HCT116 (cell line): ENCODE measurements around the gene CXCR6. TPM values are rescaled to one million over a fixed set of nuclear protein-coding genes. Genes with fewer than 3 reads are reported as not detected.

Experiments used
- ATAC-seq: fragments of 200-7000 bp; cut with Tn5 transposase; 2 replicates; pipeline ENCODE4 v1.9.1; 2020; ENCODE audit warnings: mild to moderate bottlenecking, moderate library complexity
- BruUV-seq: library from RNA; stranded (reverse); fragments of 400-500 nt; replicated peaks from 2 replicates; lab custom pipeline; 2021; lab: Mats Ljungman, UMichigan
- CTCF ChIA-PET: fragments of 300-600 bp; sonication (Branson Sonifier 250); formaldehyde crosslinking; loops from one replicate; lab custom pipeline; 2021; ENCODE audit warnings: antibody characterized with exemption; lab: Charles Lee
- POLR2A ChIA-PET: fragments of 300-600, 350-600 bp; sonication (Branson Sonifier 250); formaldehyde crosslinking; loops from one replicate; lab custom pipeline; 2021; ENCODE audit warnings: antibody characterized with exemption; lab: Charles Lee
- RAD21 ChIA-PET, 2 experiments: fragments of 300-600 bp; sonication (Branson Sonifier 250); formaldehyde crosslinking; loops; one replicate each; lab custom pipeline; 2023; ENCODE audit warnings: low total read pairs in 2 of 2; ENCODE audit not compliant: uncharacterized antibody in 2 of 2, unreplicated experiment in 2 of 2, low non-redundant PET in 1 of 2; lab: Charles Lee
- DNase-seq: peaks from one replicate; pipeline ENCODE4 v3.0.0-alpha.2; 2010; ENCODE audit warnings: low read depth, low spot score
- H2AFZ ChIP-seq: fragments of 200-600 bp; shearing (Covaris generic), sonication (generic); 2 replicates; pipeline ENCODE4 v1.6.1; 2017; ENCODE audit warnings: low read depth, mixed run types, mixed read lengths, antibody characterized with exemption, low read length; ENCODE audit not compliant: poor library complexity, severe bottlenecking
- H3K27ac ChIP-seq: 2 replicates; pipeline ENCODE4 v1.5.1; 2012; ENCODE audit warnings: low read depth, low read length
- H3K27me3 ChIP-seq: fragments of 200-600 bp; sonication (generic); 2 replicates; pipeline ENCODE4 v1.6.1; 2016; ENCODE audit warnings: mixed run types, low read length, mixed read lengths; ENCODE audit not compliant: insufficient read depth
- H3K36me3 ChIP-seq, 2 experiments: fragments of 200-500 bp in 1 of 2; fragments of 200-600 bp in 1 of 2; sonication (Bioruptor generic) in 1 of 2; sonication (generic) in 1 of 2; 2 replicates each; pipeline versions ENCODE4 v1.5.1 to v1.6.1; 2014 to 2016; ENCODE audit warnings: low read length in 2 of 2, inconsistent platforms in 1 of 2, mixed read lengths in 1 of 2, mixed run types in 1 of 2; ENCODE audit not compliant: insufficient read depth in 2 of 2, control insufficient read depth in 1 of 2
- H3K4me1 ChIP-seq, 2 experiments: fragments of 200-600 bp in 1 of 2; sonication (generic) in 1 of 2; 2 replicates each; pipeline versions ENCODE4 v1.5.1 to v1.6.1; 2012 to 2017; ENCODE audit warnings: low read length in 2 of 2, inconsistent platforms in 1 of 2, mild to moderate bottlenecking in 1 of 2, mixed read lengths in 1 of 2, mixed run types in 1 of 2, moderate library complexity in 1 of 2; ENCODE audit not compliant: insufficient read depth in 2 of 2, control insufficient read depth in 1 of 2
- H3K4me2 ChIP-seq: fragments of 200-600 bp; sonication (generic); 2 replicates; pipeline ENCODE4 v1.6.1; 2017; ENCODE audit warnings: mixed run types, low read length, mixed read lengths
- H3K4me3 ChIP-seq, 2 experiments: fragments of 200-600 bp in 1 of 2; sonication (generic) in 1 of 2; replicated peaks in 1 of 2; 2 replicates each; pipeline ENCODE4 v1.5.1; 2011 to 2016; ENCODE audit warnings: low read length in 2 of 2, control low read depth in 1 of 2, low read depth in 1 of 2, mild to moderate bottlenecking in 1 of 2, mixed read lengths in 1 of 2, mixed run types in 1 of 2
- H3K79me2 ChIP-seq: fragments of 200-600 bp; sonication (generic); 2 replicates; pipeline ENCODE4 v1.6.1; 2017; ENCODE audit warnings: mild to moderate bottlenecking, mixed run types, low read length, moderate library complexity, mixed read lengths; ENCODE audit not compliant: insufficient read depth
- H3K9ac ChIP-seq: fragments of 200-600 bp; sonication (generic); 2 replicates; pipeline ENCODE4 v1.6.1; 2016; ENCODE audit warnings: low read length, mixed read lengths
- H3K9me2 ChIP-seq: fragments of 200-600 bp; sonication (generic), shearing (Covaris generic); 2 replicates; pipeline ENCODE4 v1.6.1; 2017; ENCODE audit warnings: mixed run types, mild to moderate bottlenecking, moderate library complexity; ENCODE audit not compliant: insufficient read depth
- H3K9me3 ChIP-seq, 2 experiments: fragments of 200-500 bp in 1 of 2; fragments of 200-600 bp in 1 of 2; sonication (Bioruptor generic) in 1 of 2; sonication (generic) in 1 of 2; 2 replicates each; pipeline ENCODE4 v1.6.1; 2014 to 2017; ENCODE audit warnings: low read length in 2 of 2, mixed read lengths in 2 of 2, inconsistent platforms in 1 of 2, low read depth in 1 of 2, mild to moderate bottlenecking in 1 of 2, mixed run types in 1 of 2, moderate library complexity in 1 of 2; ENCODE audit not compliant: control insufficient read depth in 1 of 2, insufficient read depth in 1 of 2
- H4K20me1 ChIP-seq: fragments of 200-600 bp; sonication (generic), shearing (Covaris generic); 2 replicates; pipeline ENCODE4 v1.6.1; 2017; ENCODE audit warnings: mixed run types, mild to moderate bottlenecking, moderate library complexity; ENCODE audit not compliant: insufficient read depth
- ATF3 ChIP-seq: IDR thresholded peaks from 2 replicates; pipeline ENCODE4 v1.6.1; 2012
- CBX3 ChIP-seq: IDR thresholded peaks from 2 replicates; pipeline ENCODE4 v1.6.1; 2012; ENCODE audit warnings: low read depth
- CEBPB ChIP-seq: IDR thresholded peaks from 2 replicates; pipeline ENCODE4 v1.6.1; 2012; ENCODE audit warnings: low read depth
- CTCF ChIP-seq, 3 experiments: fragments of 200-600 bp in 1 of 3; sonication (generic) in 1 of 3; IDR thresholded peaks in 2 of 3; conservative IDR thresholded peaks in 1 of 3; 2 replicates each; pipeline ENCODE4 v1.5.1; 2012 to 2017; ENCODE audit warnings: low read depth in 2 of 3, low read length in 2 of 3, antibody characterized with exemption in 1 of 3, borderline replicate concordance in 1 of 3, control low read depth in 1 of 3, mild to moderate bottlenecking in 1 of 3, mixed read lengths in 1 of 3, mixed run types in 1 of 3, moderate library complexity in 1 of 3; ENCODE audit not compliant: insufficient read depth in 1 of 3
- EGR1 ChIP-seq: IDR thresholded peaks from 2 replicates; pipeline ENCODE4 v1.6.1; 2012; ENCODE audit warnings: low read depth
- ELF1 ChIP-seq: IDR thresholded peaks from 2 replicates; pipeline ENCODE4 v1.6.1; 2012; ENCODE audit warnings: low read depth, borderline replicate concordance
- EZH2 ChIP-seq: fragments of 200-600 bp; sonication (generic); IDR thresholded peaks from 2 replicates; pipeline ENCODE4 v1.6.1; 2017; ENCODE audit warnings: antibody characterized with exemption, mixed run types
- EZH2phosphoT487 ChIP-seq: fragments of 200-600 bp; IDR thresholded peaks from 2 replicates; pipeline ENCODE4 v1.6.1; 2018; ENCODE audit warnings: antibody characterized with exemption, borderline replicate concordance
- JUND ChIP-seq: IDR thresholded peaks from 2 replicates; pipeline ENCODE4 v1.6.1; 2012
- POLR2A ChIP-seq: IDR thresholded peaks from 2 replicates; pipeline ENCODE4 v1.7.0; 2011; ENCODE audit warnings: borderline replicate concordance; ENCODE audit not compliant: insufficient read depth, insufficient read length; ENCODE audit errors: extremely low read depth
- POLR2AphosphoS5 ChIP-seq: IDR thresholded peaks from 2 replicates; pipeline ENCODE4 v1.6.1; 2011; ENCODE audit warnings: mild to moderate bottlenecking, low read depth, low read length, moderate library complexity
- RAD21 ChIP-seq: IDR thresholded peaks from 2 replicates; pipeline ENCODE4 v1.6.1; 2012; ENCODE audit warnings: low read depth, mild to moderate bottlenecking
- REST ChIP-seq: IDR thresholded peaks from 2 replicates; pipeline ENCODE4 v1.6.1; 2012; ENCODE audit warnings: low read depth
- SIN3A ChIP-seq: IDR thresholded peaks from 2 replicates; pipeline ENCODE4 v1.6.1; 2012; ENCODE audit warnings: low read depth
- SP1 ChIP-seq: IDR thresholded peaks from 2 replicates; pipeline ENCODE4 v1.6.1; 2012; ENCODE audit warnings: low read depth
- TCF7L2 ChIP-seq: IDR thresholded peaks from 2 replicates; pipeline ENCODE4 v1.7.0; 2011; ENCODE audit warnings: borderline replicate concordance, inconsistent platforms; ENCODE audit not compliant: insufficient read depth, insufficient read length; ENCODE audit errors: extremely low read depth
- YY1 ChIP-seq: IDR thresholded peaks from 2 replicates; pipeline ENCODE4 v1.6.1; 2011; ENCODE audit warnings: low read length, low read depth, moderate library complexity, mild to moderate bottlenecking; ENCODE audit not compliant: insufficient replicate concordance; ENCODE audit errors: extremely low read depth
- ZNF274 ChIP-seq: fragments of 200-500 bp; sonication (Bioruptor generic); IDR thresholded peaks from 2 replicates; pipeline ENCODE4 v1.6.1; 2014; ENCODE audit warnings: mild to moderate bottlenecking, low read depth, low read length, inconsistent platforms
- intact Hi-C: fragments of 100-400 bp; cut with micrococcal nuclease; formaldehyde crosslinking; loops from 2 replicates; pipeline ENCODE4 v1.10.0; 2022
- total RNA-seq: library from RNA; stranded (reverse); gene quantifications from one replicate; pipeline ENCODE4 v1.2.1, GENCODE V29; 2021; ENCODE audit not compliant: unreplicated experiment

Gene CXCR6
- total RNA-seq, 1 experiment from 2014 or later = not detected

GRCh38 chr3:45922950-45923590, 20.2 kb upstream of the CXCR6 start:
- Histone ChIP-seq H2AFZ (no peak overlapping the region), H3K4me3 (no peak overlapping the region), H3K9me3 (no peaks in the 10 kb centered on the region), H4K20me1 (no peaks in the 10 kb centered on the region), H3K79me2 (no peaks in the 10 kb centered on the region), H3K27me3 (no peaks in the 10 kb centered on the region), H3K4me1 (peaks cover 5 to 15% of the 10 kb centered on the region in 2 experiments), H3K4me2 (no peak overlapping the region), H3K9me2 (no peaks in the 10 kb centered on the region), H3K27ac (no peak overlapping the region), H3K36me3 (peaks cover 2 to 8% of the 10 kb centered on the region in 2 experiments; a peak in 1 of 4 replicates), H3K9ac (no peak overlapping the region)
- BruUV-seq = no TSS peak
- RAD21 ChIA-PET = no interaction called here
- POLR2A ChIA-PET = no interaction called here
- CTCF ChIA-PET = interaction anchor here (1.6 kb wide), 1 partner anchor 455 kb away, joined by 4 read pairs; no protein-coding TSS in a partner anchor
- intact Hi-C loops = loop anchor here (10.0 kb wide), 2 partner anchors 698 to 888 kb away; partner anchors contain the start of gene TMEM158
- TF ChIP-seq EZH2phosphoT487 = no peak
- no peak for TF ChIP-seq YY1
- TF ChIP-seq EGR1 = no peak
- no peak for TF ChIP-seq POLR2AphosphoS5
- TF ChIP-seq CTCF (IDR thresholded peaks at IDR 0.05 in 2 of 3, conservative IDR thresholded peaks at IDR 0.05 in 1 of 3; ENCODE audit: borderline replicate concordance in 1 of 3, insufficient read depth in 1 of 3, low read depth in 2 of 3, low read length in 2 of 3) = no peak
- no peak for TF ChIP-seq ZNF274
- no peak for TF ChIP-seq RAD21
- no peak for TF ChIP-seq CBX3
- no peak for TF ChIP-seq ELF1
- TF ChIP-seq TCF7L2 = no peak
- TF ChIP-seq ATF3 = no peak
- TF ChIP-seq JUND = no peak
- TF ChIP-seq EZH2 = no peak
- TF ChIP-seq POLR2A = no peak
- TF ChIP-seq SP1 = no peak
- TF ChIP-seq REST = no peak
- TF ChIP-seq SIN3A = no peak
- TF ChIP-seq CEBPB = no peak
- ATAC-seq = no peak
- DNase-seq = no peak
